K562 (cell line): Measurements from ENCODE around the gene ANO9. TPM values are rescaled to one million over a fixed set of nuclear protein-coding genes. Genes with fewer than 3 reads are reported as not detected.

Source experiments
- ATAC-seq: fragments of 200-7000 bp; cut with Tn5 transposase; 3 replicates; pipeline ENCODE4 v1.9.1; 2020; ENCODE audit warnings: moderate library complexity
- BruUV-seq: library from RNA; stranded (reverse); fragments of 400-500 nt; replicated peaks from 2 replicates; lab custom pipeline; 2021; lab: Mats Ljungman, UMichigan
- CTCF ChIA-PET: fragments of 300-600 bp; formaldehyde crosslinking; extraction: SDS; loops from one replicate; lab custom pipeline; 2021; ENCODE audit warnings: low intra/inter-chr PET ratio; lab: Yijun Ruan, JAX
- POLR2A ChIA-PET: fragments of 300-600, 350-650 bp; sonication (Branson Sonifier 250); formaldehyde crosslinking; extraction: SDS; loops from one replicate; lab custom pipeline; 2021; ENCODE audit warnings: antibody characterized with exemption, inconsistent platforms; lab: Yijun Ruan, JAX
- DNase-seq, 4 experiments: peaks; one replicate each; pipeline versions ENCODE4 v3.0.0 to v3.0.0-alpha.2; 2011 to 2018; ENCODE audit warnings: low spot score in 3 of 4, mixed read lengths in 3 of 4; ENCODE audit errors: extremely low read depth in 1 of 4
- FAIRE-seq: peaks from 2 replicates; lab custom pipeline; 2011; peaks lifted over from hg19 to GRCh38; lab: Jason Lieb, UNC
- H2AFZ ChIP-seq: 2 replicates; pipeline ENCODE4 v1.6.0; 2011; ENCODE audit warnings: low read depth, low read length, control low read depth, inconsistent platforms
- H3K27ac ChIP-seq: fragments of 200-600 bp; 3 replicates; pipeline ENCODE4 v1.8.0; 2011; ENCODE audit warnings: low read depth, mild to moderate bottlenecking, control low read depth, inconsistent platforms, low read length, moderate library complexity, mixed read lengths; ENCODE audit errors: extremely low read depth
- H3K27me3 ChIP-seq, 2 experiments: fragments of 300-600 bp in 1 of 2; 2 replicates in 1 of 2; 3 replicates in 1 of 2; pipeline versions ENCODE4 v1.6.0 to v1.8.0; 2011; ENCODE audit warnings: inconsistent platforms in 2 of 2, low read length in 2 of 2, mild to moderate bottlenecking in 1 of 2, mixed read lengths in 1 of 2, moderate library complexity in 1 of 2; ENCODE audit not compliant: control insufficient read depth in 2 of 2, insufficient read depth in 2 of 2
- H3K36me3 ChIP-seq: fragments of 300-600 bp; 3 replicates; pipeline ENCODE4 v1.8.0; 2011; ENCODE audit warnings: mild to moderate bottlenecking, low read length, inconsistent platforms; ENCODE audit not compliant: control insufficient read depth, insufficient read depth
- H3K4me1 ChIP-seq, 2 experiments: fragments of 200-600 bp in 1 of 2; replicated peaks in 1 of 2; 2 replicates in 1 of 2; 3 replicates in 1 of 2; pipeline versions ENCODE4 v1.5.1 to v1.8.0; 2011; ENCODE audit warnings: inconsistent platforms in 2 of 2, low read length in 2 of 2, mild to moderate bottlenecking in 1 of 2, mixed read lengths in 1 of 2, moderate library complexity in 1 of 2; ENCODE audit not compliant: control insufficient read depth in 2 of 2, insufficient read depth in 2 of 2
- H3K4me2 ChIP-seq: 2 replicates; pipeline ENCODE4 v1.6.1; 2011; ENCODE audit warnings: low read length, control low read depth, inconsistent platforms, mixed read lengths; ENCODE audit not compliant: insufficient read depth
- H3K4me3 ChIP-seq: fragments of 200-600 bp; sonication (generic), shearing (Covaris generic); 2 replicates; pipeline ENCODE4 v1.5.1; 2016; ENCODE audit warnings: control low read depth, inconsistent platforms
- H3K79me2 ChIP-seq: fragments of 200-600 bp; 3 replicates; pipeline ENCODE4 v1.8.0; 2011; ENCODE audit warnings: low read length, inconsistent platforms; ENCODE audit not compliant: control insufficient read depth, insufficient read depth
- H3K9ac ChIP-seq, 2 experiments: 2 replicates each; pipeline versions ENCODE4 v1.6.0 to v1.6.1; 2011; ENCODE audit warnings: low read depth in 2 of 2, low read length in 2 of 2, control low read depth in 1 of 2, inconsistent platforms in 1 of 2, mild to moderate bottlenecking in 1 of 2, mixed read lengths in 1 of 2; ENCODE audit not compliant: insufficient read depth in 1 of 2
- H3K9me1 ChIP-seq: one replicate; pipeline ENCODE4 v1.6.0; 2011; ENCODE audit warnings: inconsistent platforms, mild to moderate bottlenecking, low read length, moderate library complexity; ENCODE audit not compliant: control insufficient read depth, insufficient read depth
- H3K9me3 ChIP-seq: replicated peaks from 2 replicates; pipeline ENCODE4 v1.5.1; 2011; ENCODE audit warnings: low read depth, low read length, inconsistent platforms; ENCODE audit not compliant: control insufficient read depth, insufficient read depth
- H4K20me1 ChIP-seq: replicated peaks from 2 replicates; pipeline ENCODE4 v1.6.1; 2011; ENCODE audit warnings: low read length, inconsistent platforms, mixed read lengths; ENCODE audit not compliant: control insufficient read depth, insufficient read depth
- CXXC5 ChIP-seq: fragments of 250-450 bp; sonication (Bioruptor Pico); IDR thresholded peaks from 2 replicates; pipeline ENCODE4 v1.8.0; 2022; ENCODE audit warnings: inconsistent platforms, mild to moderate bottlenecking, moderate library complexity
- EP300 ChIP-seq: IDR thresholded peaks from 2 replicates; pipeline ENCODE4 v1.6.1; 2012; ENCODE audit warnings: low read length, improper control_type of control experiment
- EP400 ChIP-seq: fragments of 450-650 bp; IDR thresholded peaks from 2 replicates; pipeline ENCODE4 v1.6.1; 2017; ENCODE audit warnings: antibody characterized with exemption, mild to moderate bottlenecking, moderate library complexity
- HMGXB4 ChIP-seq: sonication (generic); formaldehyde crosslinking; IDR thresholded peaks from 2 replicates; pipeline ENCODE4 v1.8.1; 2023; ENCODE audit warnings: mild to moderate bottlenecking, missing genetic modification reagents
- L3MBTL2 ChIP-seq: fragments of 450-650 bp; IDR thresholded peaks from 2 replicates; pipeline ENCODE4 v1.6.1; 2016; ENCODE audit warnings: mild to moderate bottlenecking, moderate library complexity
- NBN ChIP-seq: fragments of 450-650 bp; IDR thresholded peaks from 2 replicates; pipeline ENCODE4 v1.6.1; 2016; ENCODE audit warnings: low read depth, mild to moderate bottlenecking
- TEAD4 ChIP-seq, 2 experiments: sonication (generic) in 1 of 2; formaldehyde crosslinking in 1 of 2; IDR thresholded peaks; 2 replicates each; pipeline versions ENCODE4 v1.6.1 to v1.8.0; 2012 to 2022; ENCODE audit warnings: borderline replicate concordance in 1 of 2, inconsistent platforms in 1 of 2, low read length in 1 of 2, mild to moderate bottlenecking in 1 of 2, missing genetic modification reagents in 1 of 2
- ZBTB2 ChIP-seq: fragments of 450-650 bp; IDR thresholded peaks from 2 replicates; pipeline ENCODE4 v1.6.1; 2016; ENCODE audit warnings: antibody characterized with exemption
- ZEB2 ChIP-seq: fragments of 450-650 bp; IDR thresholded peaks from 2 replicates; pipeline ENCODE4 v1.6.1; 2016
- ZNF561 ChIP-seq: fragments of 450-650 bp; formaldehyde crosslinking; conservative IDR thresholded peaks from 2 replicates; pipeline ENCODE4 v1.4.0; 2020; ENCODE audit warnings: mild to moderate bottlenecking, moderate library complexity
- WGBS: fragments of 100-300 bp; shearing (Covaris generic); methylation state at CpG from one replicate; pipeline ENCODE4 v1.1.6; 2016; ENCODE audit warnings: low coverage, mixed read lengths; ENCODE audit not compliant: insufficient coverage; ENCODE audit errors: missing lambda C conversion rate; 5-methylcytosine and 5-hydroxymethylcytosine counted together
- in situ Hi-C: fragments of 300-500 bp; cut with MboI; formaldehyde crosslinking; loops from 4 replicates; pipeline ENCODE4 v1.15.0; 2018; ENCODE audit warnings: inconsistent platforms, mixed read lengths
- intact Hi-C: fragments of 100-400 bp; cut with micrococcal nuclease; formaldehyde crosslinking; loops from 2 replicates; pipeline ENCODE4 v1.14.2; 2022
- polyA plus RNA-seq, 8 experiments: library from polyadenylated mRNA; depleted of rRNA in 4 of 8; stranded (reverse) in 5 of 8; unstranded in 3 of 8; fragments of >200 nt; fragmentation: Nextera tagmentation in 2 of 8; fragmentation: Illumina TruSeq in 1 of 8; extraction: Ambion mirVana in 2 of 8; extraction: Trizol in 1 of 8; gene quantifications; 2 replicates each; pipeline versions ENCODE4 v1.2.1 to v1.2.3, GENCODE V29; 2011 to 2014; ENCODE audit warnings: inconsistent platforms in 1 of 8, missing spikeins in 1 of 8
- total RNA-seq, 7 experiments: library from RNA; depleted of rRNA in 6 of 7; stranded (reverse); fragments of >200 nt in 6 of 7; fragmentation: Illumina TruSeq in 2 of 7; extraction: Trizol in 2 of 7; gene quantifications; 2 replicates each; pipeline versions ENCODE4 v1.2.1 to v1.2.3, GENCODE V29; 2011 to 2021; ENCODE audit warnings: low replicate concordance in 1 of 7
- TF ChIP-seq, protein P1 (sequence below): fragments of 450-650 bp; formaldehyde crosslinking; IDR thresholded peaks from 2 replicates; pipeline ENCODE4 v1.4.0; 2020; ENCODE audit warnings: mild to moderate bottlenecking, mixed read lengths
- TF ChIP-seq, protein P2 (sequence below): fragments of 450-650 bp; IDR thresholded peaks from 2 replicates; pipeline ENCODE4 v1.6.1; 2018; ENCODE audit not compliant: partially characterized antibody

The ANO9 gene
- total and polyA plus RNA-seq, 9 of the 15 experiments (the other 6 are each of a cell fraction or from before 2014, with no cell fraction given): 0.20 to 14.5 (median 4.5) TPM

GRCh38 chr11:422249-422656, 19.6 kb downstream of the ANO9 start:
- H3K4me2 ChIP-seq: no peak overlapping the region
- FAIRE-seq: peak; percentile 87
- no peaks in the 10 kb centered on the region for H4K20me1 ChIP-seq
- H3K9me3 ChIP-seq: 0 out of 2 replicates have a peak, but pooled peaks cover 2% of the 10 kb centered on the region
- no TSS peak for BruUV-seq
- H3K27ac ChIP-seq: no peak overlapping the region
- H3K4me1 ChIP-seq: peaks cover 5 to 42% of the 10 kb centered on the region in 2 experiments; a peak in 4 of 5 replicates
- in situ Hi-C loops (no loop called here), intact Hi-C loops (no loop called here)
- H3K9ac ChIP-seq: peak overlapping the region in 1 of 2 experiments; percentile 1; a peak in 1 of 4 replicates
- ChIA-PET POLR2A (interaction anchor here (0.7 to 1.0 kb wide), 2 partner anchors 18 to 172 kb away, joined by 3 to 5 read pairs; no protein-coding TSS in a partner anchor), CTCF (no interaction called here)
- peak; percentile 86 for ATAC-seq
- peak in 3 of 4 experiments; percentile 33 to 72 (median 48) for DNase-seq
- H3K9me1 ChIP-seq: no peaks in the 10 kb centered on the region
- no peaks in the 10 kb centered on the region for H3K79me2 ChIP-seq
- H3K4me3 ChIP-seq: no peak overlapping the region
- 8% methylated on average over 10 of the region's 10 CpGs for WGBS
- H2AFZ ChIP-seq: 0 out of 2 replicates have a peak overlapping the region, but pooled peaks have one; percentile 34
- no peaks in the 10 kb centered on the region for H3K27me3 ChIP-seq
- no peaks in the 10 kb centered on the region for H3K36me3 ChIP-seq
- TF ChIP-seq, protein P1, sequence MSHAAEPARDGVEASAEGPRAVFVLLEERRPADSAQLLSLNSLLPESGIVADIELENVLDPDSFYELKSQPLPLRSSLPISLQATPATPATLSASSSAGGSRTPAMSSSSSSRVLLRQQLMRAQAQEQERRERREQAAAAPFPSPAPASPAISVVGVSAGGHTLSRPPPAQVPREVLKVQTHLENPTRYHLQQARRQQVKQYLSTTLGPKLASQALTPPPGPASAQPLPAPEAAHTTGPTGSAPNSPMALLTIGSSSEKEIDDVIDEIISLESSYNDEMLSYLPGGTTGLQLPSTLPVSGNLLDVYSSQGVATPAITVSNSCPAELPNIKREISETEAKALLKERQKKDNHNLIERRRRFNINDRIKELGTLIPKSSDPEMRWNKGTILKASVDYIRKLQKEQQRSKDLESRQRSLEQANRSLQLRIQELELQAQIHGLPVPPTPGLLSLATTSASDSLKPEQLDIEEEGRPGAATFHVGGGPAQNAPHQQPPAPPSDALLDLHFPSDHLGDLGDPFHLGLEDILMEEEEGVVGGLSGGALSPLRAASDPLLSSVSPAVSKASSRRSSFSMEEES (CRISPR knock-in tag): no peak
- no peak for TF ChIP-seq HMGXB4 (CRISPR knock-in tag)
- TF ChIP-seq TEAD4 (IDR thresholded peaks at IDR 0.05; ENCODE audit: low read length): peak; percentile 96
- no peak for TF ChIP-seq TEAD4 (CRISPR knock-in tag; IDR thresholded peaks at IDR 0.05; ENCODE audit: borderline replicate concordance)
- TF ChIP-seq CXXC5: peak; percentile 77
- peak; percentile 74 for TF ChIP-seq ZEB2
- peak; percentile 94 for TF ChIP-seq L3MBTL2
- TF ChIP-seq EP400: peak; percentile 50; the same call in 1 of the 2 replicates
- 0 out of 2 replicates have a peak, but pooled peaks have one; percentile 26 for TF ChIP-seq ZBTB2
- peak; percentile 33; the same call in 1 of the 2 replicates for TF ChIP-seq NBN
- TF ChIP-seq ZNF561: no peak
- TF ChIP-seq, protein P2, sequence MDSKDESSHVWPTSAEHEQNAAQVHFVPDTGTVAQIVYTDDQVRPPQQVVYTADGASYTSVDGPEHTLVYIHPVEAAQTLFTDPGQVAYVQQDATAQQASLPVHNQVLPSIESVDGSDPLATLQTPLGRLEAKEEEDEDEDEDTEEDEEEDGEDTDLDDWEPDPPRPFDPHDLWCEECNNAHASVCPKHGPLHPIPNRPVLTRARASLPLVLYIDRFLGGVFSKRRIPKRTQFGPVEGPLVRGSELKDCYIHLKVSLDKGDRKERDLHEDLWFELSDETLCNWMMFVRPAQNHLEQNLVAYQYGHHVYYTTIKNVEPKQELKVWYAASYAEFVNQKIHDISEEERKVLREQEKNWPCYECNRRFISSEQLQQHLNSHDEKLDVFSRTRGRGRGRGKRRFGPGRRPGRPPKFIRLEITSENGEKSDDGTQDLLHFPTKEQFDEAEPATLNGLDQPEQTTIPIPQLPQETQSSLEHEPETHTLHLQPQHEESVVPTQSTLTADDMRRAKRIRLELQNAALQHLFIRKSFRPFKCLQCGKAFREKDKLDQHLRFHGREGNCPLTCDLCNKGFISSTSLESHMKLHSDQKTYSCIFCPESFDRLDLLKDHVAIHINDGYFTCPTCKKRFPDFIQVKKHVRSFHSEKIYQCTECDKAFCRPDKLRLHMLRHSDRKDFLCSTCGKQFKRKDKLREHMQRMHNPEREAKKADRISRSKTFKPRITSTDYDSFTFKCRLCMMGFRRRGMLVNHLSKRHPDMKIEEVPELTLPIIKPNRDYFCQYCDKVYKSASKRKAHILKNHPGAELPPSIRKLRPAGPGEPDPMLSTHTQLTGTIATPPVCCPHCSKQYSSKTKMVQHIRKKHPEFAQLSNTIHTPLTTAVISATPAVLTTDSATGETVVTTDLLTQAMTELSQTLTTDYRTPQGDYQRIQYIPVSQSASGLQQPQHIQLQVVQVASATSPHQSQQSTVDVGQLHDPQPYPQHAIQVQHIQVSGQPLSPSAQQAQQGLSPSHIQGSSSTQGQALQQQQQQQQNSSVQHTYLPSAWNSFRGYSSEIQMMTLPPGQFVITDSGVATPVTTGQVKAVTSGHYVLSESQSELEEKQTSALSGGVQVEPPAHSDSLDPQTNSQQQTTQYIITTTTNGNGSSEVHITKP: no peak
- TF ChIP-seq EP300: peak; percentile 81
